Epidermal melanocyte (primary cell): Measurements from ENCODE around the gene MAN2B1.
"Not testable (repeated sequence)": the region's sequence is repeated elsewhere in the genome, so short reads cannot be mapped to it uniquely, and the experiment has no call there.

ENCODE experiments used
- DNase-seq: peaks from one replicate; pipeline ENCODE4 v3.0.0; 2011; ENCODE audit warnings: low spot score; ENCODE audit not compliant: insufficient read length

MAN2B1 gene

DNA sequence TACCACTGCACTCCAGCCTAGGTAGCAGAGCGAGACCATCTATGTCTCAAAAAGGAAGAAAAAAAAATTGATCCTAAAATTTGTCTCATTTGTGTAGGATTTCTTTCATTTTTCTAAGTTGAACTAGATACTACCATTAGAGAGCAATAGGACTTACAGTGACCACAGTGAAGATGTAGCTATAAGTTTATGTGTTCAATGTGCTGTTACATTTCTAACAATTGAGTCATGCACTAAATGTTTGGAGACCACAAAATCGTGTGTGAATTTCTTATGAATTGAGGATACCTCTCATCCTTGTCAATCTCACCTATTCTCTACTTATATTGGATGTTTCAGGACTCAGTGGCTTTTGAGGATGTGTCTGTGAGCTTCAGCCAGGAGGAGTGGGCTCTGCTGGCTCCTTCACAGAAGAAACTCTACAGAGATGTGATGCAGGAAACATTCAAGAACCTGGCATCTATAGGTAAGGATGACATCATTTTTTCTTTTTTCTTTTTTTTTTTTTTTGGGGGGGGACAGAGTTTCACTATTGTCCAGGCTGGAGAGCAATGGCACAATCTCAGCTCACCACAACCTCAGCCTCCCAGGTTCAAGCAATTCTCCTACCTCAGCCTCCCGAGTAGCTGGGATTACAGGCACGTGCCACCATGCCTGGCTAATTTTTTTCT lies 43.0 kb downstream of the MAN2B1 start:
- no peak for DNase-seq

DNA sequence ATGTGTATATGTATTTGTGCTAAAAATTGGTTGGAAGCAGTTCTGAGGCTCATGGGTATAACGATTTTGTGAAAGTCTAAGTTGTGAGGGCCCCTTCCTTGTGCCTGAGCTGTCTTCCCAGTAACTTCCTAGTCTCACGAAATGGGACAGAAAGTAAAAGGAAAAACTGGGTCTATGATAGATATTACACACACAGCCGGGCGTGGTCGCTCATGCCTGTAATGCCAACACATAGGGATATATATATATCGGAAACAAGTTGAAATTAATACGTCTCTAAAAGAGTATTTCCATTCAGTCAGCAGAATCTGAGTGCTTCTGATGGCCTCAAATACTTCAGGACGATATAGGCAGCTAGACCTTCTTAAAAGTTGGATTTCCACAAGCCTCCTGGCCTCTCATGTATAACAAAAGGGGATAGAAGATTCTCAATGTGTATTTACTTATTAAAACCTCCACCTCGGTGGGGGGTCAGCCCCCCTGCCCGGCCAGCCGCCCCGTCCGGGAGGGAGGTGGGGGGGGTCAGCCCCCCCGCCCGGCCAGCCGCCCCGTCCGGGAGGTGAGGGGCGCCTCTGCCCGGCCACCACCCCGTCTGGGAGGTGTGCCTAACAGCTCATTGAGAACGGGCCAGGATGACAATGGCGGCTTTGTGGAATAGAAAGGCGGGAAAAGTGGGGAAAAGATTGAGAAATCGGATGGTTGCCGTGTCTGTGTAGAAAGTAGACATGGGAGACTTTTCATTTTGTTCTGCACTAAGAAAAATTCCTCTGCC lies 45.1 kb downstream of the MAN2B1 start:
- DNase-seq, result not testable (repeated sequence)

DNA sequence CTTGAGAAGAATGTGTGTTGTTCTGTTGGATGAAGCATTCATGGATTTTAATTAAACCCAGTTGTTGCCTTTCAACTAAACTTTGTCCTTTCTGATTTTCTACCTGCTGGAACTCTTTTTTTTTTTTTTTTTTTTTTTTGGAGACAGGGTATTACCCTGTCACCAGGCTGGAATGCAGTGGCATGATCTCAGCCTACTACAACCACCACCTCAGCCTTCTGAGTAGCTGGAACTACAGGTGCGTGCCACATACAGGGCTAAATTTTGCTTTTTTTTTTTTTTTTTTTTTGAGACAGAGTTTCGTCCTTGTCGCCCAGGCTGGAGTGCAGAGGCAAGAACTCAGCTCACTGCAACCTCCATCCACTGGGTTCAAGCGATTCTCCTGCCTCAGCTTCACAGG lies 48.9 kb downstream of the MAN2B1 start:
- no peak for DNase-seq

DNA sequence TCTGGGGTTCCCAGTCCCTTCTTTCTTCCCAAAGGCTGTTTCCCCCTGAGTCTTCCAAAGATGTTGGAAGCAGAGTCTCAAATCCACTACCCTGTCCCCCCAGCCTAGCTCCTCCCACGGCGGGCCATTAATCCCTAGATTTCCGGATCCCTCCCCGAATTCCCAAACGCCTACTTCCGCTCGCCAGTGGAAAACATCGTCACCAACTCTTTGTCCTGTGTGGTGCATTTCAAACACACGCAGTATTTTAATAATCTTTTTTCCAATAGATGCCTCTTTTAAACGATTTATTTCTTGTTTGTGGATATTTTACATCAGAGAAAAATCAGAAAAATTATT lies 55.2 kb downstream of the MAN2B1 start:
- DNase-seq, result peak; percentile 66

DNA sequence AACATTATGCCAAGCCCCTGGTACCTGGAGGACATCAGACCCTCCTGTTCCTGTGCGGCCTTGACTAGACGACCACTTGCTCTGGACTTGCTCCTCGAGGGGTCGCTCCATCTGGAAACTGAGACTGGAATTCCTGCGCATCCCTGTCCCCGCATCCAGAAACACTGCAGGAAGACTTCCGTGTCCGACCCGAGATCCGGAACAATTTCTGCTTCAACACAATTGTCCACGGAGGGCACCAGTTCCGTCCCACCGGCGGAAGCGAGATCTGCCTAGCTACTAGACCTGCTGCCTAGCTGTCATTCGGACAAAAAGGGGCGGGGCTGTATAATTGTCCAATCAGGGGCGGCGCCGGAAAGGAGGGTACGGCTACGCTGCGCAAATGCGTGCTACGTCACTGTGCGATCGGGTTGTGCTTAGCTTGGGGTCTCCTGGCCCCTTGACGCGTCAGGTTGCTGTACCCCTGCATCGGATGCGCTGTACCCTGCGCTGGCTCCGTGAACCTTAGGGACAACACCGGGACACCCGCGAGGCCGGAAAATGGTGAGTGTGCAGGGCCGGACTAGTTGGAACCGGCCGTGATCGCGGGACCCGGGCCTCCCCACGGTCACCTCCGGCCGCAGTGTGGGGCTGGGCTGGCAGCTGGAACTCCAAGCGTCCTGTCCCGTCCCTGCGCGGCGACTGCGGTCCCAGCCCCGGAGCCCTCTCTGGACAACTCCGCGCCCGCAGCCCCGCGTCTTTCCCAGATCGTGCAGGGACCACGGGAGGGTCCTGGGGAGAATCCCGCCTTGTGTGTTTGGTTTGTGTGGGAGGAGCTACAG lies 55.8 kb downstream of the MAN2B1 start, which contains the start of the genes ZNF490 and ZNF791:
Gene ZNF490, minus strand, starts transcription at position 274 of the 821 bp plus-strand sequence. Its CDS starts 133 bp downstream, at position 141.
Gene ZNF791, plus strand, starts transcription at position 381 of the 821 bp plus-strand sequence. Its CDS starts 160 bp downstream, at position 541.
- peak; percentile 98 for DNase-seq

DNA sequence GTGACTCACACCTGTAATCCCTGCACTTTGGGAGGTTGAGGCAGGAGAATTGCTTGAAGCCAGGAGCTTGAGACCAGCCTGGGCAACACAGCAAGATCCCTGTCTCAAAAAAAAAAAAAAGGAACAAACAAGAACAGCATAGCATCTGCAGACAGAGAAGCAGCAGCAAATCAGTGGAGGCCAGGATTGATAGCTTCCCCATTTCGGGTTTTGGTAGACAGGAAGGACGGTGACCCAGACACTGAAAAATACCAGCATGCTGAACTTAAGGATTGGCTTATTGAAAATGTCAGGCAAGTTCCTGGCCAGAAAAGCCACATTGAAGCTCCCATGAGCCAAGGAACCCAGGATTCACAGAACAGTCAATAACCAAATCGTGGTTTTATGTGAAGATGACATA lies 58.9 kb downstream of the MAN2B1 start:
- no peak for DNase-seq

DNA sequence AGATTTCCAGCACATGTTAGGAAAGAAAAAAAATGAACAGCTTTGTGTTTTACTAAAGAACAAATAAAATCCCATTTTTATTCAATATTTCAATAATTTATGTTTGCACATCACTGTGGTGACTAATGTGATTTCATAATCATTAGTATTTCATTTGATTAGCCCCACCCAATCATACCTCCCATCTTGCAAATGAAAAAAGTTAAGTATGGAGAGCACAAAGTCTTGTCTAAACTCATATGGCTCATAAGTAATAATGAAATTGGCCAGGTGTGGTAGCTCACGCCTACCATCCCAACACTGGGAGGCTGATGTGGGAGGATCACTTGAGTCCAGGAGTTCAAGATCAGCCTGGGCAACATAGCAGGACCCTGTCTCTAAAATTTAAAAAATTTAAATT lies 59.7 kb downstream of the MAN2B1 start:
- no peak for DNase-seq

DNA sequence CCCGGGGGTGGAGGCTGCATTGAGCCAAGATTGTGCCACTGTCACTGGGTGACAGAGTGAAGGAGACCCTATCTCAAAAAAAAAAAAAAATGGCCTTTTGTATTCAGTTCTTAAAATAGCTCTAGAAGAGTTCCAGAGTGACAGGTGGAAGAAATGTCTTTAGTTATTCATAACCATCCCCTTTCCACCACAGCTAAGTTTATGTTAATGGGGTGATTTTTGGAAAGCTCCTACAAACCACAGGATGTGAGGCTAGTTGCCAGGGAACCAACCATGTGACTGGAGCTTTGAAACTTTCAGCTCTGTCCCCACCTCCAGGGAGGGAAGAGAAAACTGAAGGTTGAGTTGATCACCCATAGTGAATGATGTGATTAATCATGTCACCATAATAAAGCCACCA lies 62.8 kb downstream of the MAN2B1 start:
- DNase-seq, result no peak

DNA sequence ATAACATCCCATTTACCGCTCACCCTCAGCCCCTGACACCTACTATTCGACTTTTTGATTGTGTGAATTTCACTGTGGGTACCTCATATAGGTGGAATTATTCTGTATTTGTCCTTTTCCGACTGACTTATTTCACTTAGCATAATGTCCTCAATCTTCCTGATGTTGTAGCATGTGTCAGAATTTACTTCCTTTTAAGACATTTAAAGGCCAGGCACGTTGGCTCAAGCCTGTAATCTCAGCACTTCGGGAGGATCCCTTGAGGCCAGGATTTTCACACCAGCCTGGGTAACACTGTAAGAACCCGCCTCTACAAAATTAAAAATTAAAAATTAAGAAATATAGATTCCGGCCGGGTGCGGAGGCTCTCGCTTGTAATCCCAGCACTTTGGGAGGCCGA lies 68.9 kb downstream of the MAN2B1 start:
- no peak for DNase-seq

DNA sequence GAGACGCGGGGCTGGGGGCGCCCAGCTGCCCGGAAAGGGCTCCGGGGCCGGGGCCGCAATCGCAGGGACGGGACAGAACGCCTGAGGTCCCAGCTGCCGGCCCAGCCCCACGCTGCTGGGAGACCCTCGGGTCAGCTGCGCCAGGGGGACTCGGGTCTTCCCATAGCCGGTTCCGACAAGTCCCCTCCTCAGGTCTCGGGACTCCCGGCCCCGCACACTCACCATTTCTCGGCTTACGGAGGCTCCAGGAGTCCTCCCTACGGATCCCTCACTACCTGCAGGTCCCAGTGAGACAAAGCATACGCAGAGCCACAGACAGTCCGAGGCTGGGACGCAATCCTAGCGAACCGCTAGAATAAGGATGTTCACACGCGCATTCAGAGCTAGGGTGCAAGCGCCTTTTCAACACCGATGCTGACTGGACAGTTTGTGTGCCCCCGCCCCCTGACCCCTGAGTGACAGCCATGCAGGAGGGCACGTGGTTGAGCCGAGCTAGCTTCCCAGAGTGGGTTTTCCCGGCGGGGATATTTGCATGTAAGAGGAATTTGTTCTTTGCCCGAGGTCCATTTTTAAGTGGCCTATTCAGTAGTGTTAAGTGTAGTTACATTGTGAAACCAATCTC lies 69.5 kb downstream of the MAN2B1 start:
- peak; percentile 79 for DNase-seq
